ENCODE results near the gene PGM1.

DNA sequence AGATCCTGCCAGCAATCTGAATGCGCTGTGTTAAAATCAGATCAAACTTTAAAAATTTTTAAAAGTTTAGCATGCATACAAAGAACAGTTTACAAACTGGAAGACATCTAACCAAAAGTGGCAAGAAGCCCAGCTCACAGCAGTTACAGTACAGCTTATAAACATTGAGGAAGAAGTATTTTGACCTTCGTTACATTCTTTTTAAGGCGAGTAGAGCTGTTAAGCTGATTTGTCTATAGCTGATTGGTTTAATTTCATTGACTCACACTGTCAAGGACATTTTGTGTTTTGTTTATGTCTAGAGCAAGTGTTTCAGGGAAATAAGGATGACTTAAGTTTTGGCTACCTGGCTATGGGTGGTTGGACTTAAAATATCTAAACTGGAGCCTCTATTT, 3.0 kb upstream of the PGM1 start:
- TF ChIP-seq, protein P1, sequence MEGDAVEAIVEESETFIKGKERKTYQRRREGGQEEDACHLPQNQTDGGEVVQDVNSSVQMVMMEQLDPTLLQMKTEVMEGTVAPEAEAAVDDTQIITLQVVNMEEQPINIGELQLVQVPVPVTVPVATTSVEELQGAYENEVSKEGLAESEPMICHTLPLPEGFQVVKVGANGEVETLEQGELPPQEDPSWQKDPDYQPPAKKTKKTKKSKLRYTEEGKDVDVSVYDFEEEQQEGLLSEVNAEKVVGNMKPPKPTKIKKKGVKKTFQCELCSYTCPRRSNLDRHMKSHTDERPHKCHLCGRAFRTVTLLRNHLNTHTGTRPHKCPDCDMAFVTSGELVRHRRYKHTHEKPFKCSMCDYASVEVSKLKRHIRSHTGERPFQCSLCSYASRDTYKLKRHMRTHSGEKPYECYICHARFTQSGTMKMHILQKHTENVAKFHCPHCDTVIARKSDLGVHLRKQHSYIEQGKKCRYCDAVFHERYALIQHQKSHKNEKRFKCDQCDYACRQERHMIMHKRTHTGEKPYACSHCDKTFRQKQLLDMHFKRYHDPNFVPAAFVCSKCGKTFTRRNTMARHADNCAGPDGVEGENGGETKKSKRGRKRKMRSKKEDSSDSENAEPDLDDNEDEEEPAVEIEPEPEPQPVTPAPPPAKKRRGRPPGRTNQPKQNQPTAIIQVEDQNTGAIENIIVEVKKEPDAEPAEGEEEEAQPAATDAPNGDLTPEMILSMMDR (IDR thresholded peaks at IDR 0.05) = no peak
- TF ChIP-seq, protein P2, sequence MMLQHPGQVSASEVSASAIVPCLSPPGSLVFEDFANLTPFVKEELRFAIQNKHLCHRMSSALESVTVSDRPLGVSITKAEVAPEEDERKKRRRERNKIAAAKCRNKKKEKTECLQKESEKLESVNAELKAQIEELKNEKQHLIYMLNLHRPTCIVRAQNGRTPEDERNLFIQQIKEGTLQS (CRISPR knock-in tag; conservative IDR thresholded peaks at IDR 0.05) = no peak
- no peak for TF ChIP-seq GABPB1 (CRISPR knock-in tag; IDR thresholded peaks at IDR 0.05)
- TF ChIP-seq NFE2L1 (CRISPR knock-in tag; IDR thresholded peaks at IDR 0.05) = no peak
- TF ChIP-seq FOXP1 (CRISPR knock-in tag; IDR thresholded peaks at IDR 0.05; ENCODE audit: borderline replicate concordance) = no peak
- TF ChIP-seq, protein P3, sequence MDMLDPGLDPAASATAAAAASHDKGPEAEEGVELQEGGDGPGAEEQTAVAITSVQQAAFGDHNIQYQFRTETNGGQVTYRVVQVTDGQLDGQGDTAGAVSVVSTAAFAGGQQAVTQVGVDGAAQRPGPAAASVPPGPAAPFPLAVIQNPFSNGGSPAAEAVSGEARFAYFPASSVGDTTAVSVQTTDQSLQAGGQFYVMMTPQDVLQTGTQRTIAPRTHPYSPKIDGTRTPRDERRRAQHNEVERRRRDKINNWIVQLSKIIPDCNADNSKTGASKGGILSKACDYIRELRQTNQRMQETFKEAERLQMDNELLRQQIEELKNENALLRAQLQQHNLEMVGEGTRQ (CRISPR knock-in tag; IDR thresholded peaks at IDR 0.05) = no peak
- TF ChIP-seq, protein P4, sequence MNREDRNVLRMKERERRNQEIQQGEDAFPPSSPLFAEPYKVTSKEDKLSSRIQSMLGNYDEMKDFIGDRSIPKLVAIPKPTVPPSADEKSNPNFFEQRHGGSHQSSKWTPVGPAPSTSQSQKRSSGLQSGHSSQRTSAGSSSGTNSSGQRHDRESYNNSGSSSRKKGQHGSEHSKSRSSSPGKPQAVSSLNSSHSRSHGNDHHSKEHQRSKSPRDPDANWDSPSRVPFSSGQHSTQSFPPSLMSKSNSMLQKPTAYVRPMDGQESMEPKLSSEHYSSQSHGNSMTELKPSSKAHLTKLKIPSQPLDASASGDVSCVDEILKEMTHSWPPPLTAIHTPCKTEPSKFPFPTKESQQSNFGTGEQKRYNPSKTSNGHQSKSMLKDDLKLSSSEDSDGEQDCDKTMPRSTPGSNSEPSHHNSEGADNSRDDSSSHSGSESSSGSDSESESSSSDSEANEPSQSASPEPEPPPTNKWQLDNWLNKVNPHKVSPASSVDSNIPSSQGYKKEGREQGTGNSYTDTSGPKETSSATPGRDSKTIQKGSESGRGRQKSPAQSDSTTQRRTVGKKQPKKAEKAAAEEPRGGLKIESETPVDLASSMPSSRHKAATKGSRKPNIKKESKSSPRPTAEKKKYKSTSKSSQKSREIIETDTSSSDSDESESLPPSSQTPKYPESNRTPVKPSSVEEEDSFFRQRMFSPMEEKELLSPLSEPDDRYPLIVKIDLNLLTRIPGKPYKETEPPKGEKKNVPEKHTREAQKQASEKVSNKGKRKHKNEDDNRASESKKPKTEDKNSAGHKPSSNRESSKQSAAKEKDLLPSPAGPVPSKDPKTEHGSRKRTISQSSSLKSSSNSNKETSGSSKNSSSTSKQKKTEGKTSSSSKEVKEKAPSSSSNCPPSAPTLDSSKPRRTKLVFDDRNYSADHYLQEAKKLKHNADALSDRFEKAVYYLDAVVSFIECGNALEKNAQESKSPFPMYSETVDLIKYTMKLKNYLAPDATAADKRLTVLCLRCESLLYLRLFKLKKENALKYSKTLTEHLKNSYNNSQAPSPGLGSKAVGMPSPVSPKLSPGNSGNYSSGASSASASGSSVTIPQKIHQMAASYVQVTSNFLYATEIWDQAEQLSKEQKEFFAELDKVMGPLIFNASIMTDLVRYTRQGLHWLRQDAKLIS (CRISPR knock-in tag; IDR thresholded peaks at IDR 0.05; ENCODE audit: borderline replicate concordance) = no peak
- no peak for TF ChIP-seq NR3C1 (CRISPR knock-in tag; conservative IDR thresholded peaks at IDR 0.05; ENCODE audit: low read depth)
- no peak for TF ChIP-seq ZNF121 (CRISPR knock-in tag; IDR thresholded peaks at IDR 0.05)
- no peak for TF ChIP-seq TEAD4 (CRISPR knock-in tag; IDR thresholded peaks at IDR 0.05)

All from WTC11 (cell line).